Activated T-helper 9 cell treated with anti-CD3 and anti-CD28 coated beads, Interleukin-2, amount 50 U/mL, for 16 hours (primary cell): Measurements from ENCODE around the gene NRF1.
"Not testable (repeated sequence)": the region's sequence is repeated elsewhere in the genome, so short reads cannot be mapped to it uniquely, and the experiment has no call there.

ENCODE experiments used
- DNase-seq: peaks from one replicate; pipeline ENCODE4 v3.0.0-alpha.2; 2020; ENCODE audit warnings: low read depth

Gene NRF1

GRCh38 chr7:129782818-129783583 lies 171.5 kb downstream of the NRF1 start:
- no peak for DNase-seq

- no peak for DNase-seq
Observed at GRCh38 chr7:129783584-129783919, 172.0 kb downstream of the NRF1 start.

GRCh38 chr7:129784437-129784782 lies 172.9 kb downstream of the NRF1 start:
- no peak for DNase-seq

- no peak for DNase-seq
Observed at GRCh38 chr7:129784783-129785684, 173.5 kb downstream of the NRF1 start.

GRCh38 chr7:129785685-129786514 lies 174.4 kb downstream of the NRF1 start:
- no peak for DNase-seq

- no peak for DNase-seq
Observed at GRCh38 chr7:129786825-129787563, 175.5 kb downstream of the NRF1 start.

GRCh38 chr7:129789000-129789399 lies 177.5 kb downstream of the NRF1 start:
- no peak for DNase-seq

- DNase-seq: no peak
Observed at GRCh38 chr7:129789652-129790051, 178.1 kb downstream of the NRF1 start.

- no peak for DNase-seq
Observed at GRCh38 chr7:129790136-129790535, 178.6 kb downstream of the NRF1 start.

GRCh38 chr7:129792721-129793120 lies 181.2 kb downstream of the NRF1 start:
- no peak for DNase-seq

- DNase-seq: no peak
Observed at GRCh38 chr7:129793506-129794310, 182.2 kb downstream of the NRF1 start.

- DNase-seq: not testable (repeated sequence)
Observed at GRCh38 chr7:129794461-129794860, 182.9 kb downstream of the NRF1 start.

- no peak for DNase-seq
Observed at GRCh38 chr7:129796186-129796775, 184.8 kb downstream of the NRF1 start.

GRCh38 chr7:129797214-129797789 lies 185.8 kb downstream of the NRF1 start:
- no peak for DNase-seq

GRCh38 chr7:129798616-129799349 lies 187.3 kb downstream of the NRF1 start:
- no peak for DNase-seq

GRCh38 chr7:129799350-129799955 lies 187.9 kb downstream of the NRF1 start:
- no peak for DNase-seq

GRCh38 chr7:129800901-129801300 lies 189.4 kb downstream of the NRF1 start:
- DNase-seq: no peak

GRCh38 chr7:129801882-129802281 lies 190.4 kb downstream of the NRF1 start:
- no peak for DNase-seq

GRCh38 chr7:129803546-129804081 lies 192.1 kb downstream of the NRF1 start:
- DNase-seq: no peak
